Measurements from ENCODE around the gene CDK19.

The CDK19 gene

DNA sequence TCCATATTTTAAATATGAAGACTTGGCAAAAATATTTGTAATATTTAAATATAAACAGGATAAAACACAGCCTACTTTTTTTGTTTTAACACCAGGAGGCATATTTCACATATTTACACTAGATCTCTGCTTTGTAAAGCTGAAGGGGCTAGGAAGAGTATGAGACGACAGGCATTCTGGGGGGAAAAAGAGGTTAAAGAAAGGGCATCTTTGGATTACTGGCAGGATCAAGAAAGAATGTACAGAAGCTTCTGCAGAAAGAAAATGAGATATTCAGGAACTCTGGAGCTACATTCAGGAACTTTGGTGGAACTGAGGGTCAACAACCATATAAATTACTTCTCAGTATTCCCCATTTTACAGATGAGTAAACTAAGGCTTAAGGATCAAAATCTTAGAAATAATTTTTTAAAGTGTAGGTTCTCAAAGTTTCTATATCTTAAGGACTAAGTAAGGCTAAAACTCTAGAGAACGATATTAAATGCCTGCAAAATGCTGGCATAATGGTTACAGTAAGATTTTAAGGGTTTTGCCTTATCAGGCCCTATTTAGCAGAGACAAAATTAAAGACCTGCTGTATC lies 156.5 kb downstream of the CDK19 start:
- DNase-seq (ENCODE audit: low spot score): no peak

- DNase-seq (ENCODE audit: low spot score): no peak
These were observed 158.8 kb downstream of the CDK19 start for GRCh38 chr6:110656492-110656891.

GRCh38 chr6:110655821-110656220 lies 159.4 kb downstream of the CDK19 start:
- DNase-seq (ENCODE audit: low spot score): no peak

DNA sequence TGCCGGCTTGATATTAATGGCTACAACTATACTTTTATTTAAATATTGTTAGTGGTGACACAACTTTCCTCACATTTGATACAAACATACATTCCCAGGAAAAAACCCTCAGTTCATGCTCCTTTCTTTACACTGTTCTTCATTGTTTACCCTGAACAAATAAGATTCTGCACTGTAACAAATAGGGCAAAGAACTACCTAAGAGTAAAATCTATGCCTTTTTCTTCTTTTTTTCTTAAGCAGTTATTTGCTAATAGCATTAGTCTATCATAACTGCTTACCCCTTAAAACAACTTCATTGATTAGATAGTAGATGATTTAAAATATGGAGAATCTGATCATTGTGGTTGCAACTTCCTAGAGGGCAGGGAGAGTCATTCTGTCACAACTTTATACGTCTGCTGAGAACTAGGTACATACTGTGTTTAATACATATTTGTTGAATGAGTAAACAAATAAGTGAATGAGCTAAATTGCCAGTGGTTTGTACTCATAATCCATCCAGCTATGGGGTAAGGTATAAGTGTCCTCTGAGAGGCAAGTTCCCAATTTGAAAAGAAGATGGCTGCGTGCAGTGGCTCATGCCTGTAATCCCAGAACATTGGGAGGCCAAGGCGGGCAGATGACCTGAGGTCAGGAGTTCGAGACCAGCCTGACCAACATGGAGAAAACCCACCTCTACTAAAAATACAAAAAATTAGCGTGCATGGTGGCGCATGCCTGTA lies 161.0 kb downstream of the CDK19 start:
- no peak for DNase-seq (ENCODE audit: low spot score)

- DNase-seq (ENCODE audit: low spot score): no peak
These were observed 161.9 kb downstream of the CDK19 start for GRCh38 chr6:110653381-110653780.

GRCh38 chr6:110652520-110652919 lies 162.7 kb downstream of the CDK19 start:
- no peak for DNase-seq (ENCODE audit: low spot score)

- DNase-seq (ENCODE audit: low spot score): no peak
These were observed 164.5 kb downstream of the CDK19 start for GRCh38 chr6:110650755-110651154.

DNA sequence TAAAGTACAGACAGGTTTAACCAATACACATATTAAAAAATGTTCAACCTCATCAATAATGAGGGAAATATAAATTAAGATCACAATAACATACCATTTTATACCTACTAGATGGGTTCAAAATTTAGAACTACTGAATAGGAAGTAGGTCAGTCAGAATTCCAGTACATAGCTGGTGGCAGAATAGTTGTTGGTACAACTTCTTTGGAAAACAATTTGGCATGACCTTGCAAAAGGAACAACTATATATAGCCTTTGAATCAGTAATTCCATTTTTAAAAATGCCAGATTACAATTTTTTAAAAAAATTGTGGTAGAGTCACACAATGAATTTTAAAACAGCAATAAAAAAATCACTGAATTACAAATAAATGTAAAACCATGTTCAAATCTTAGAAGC lies 165.6 kb downstream of the CDK19 start:
- DNase-seq (ENCODE audit: low spot score): no peak

- peak; percentile 49 for DNase-seq (ENCODE audit: low spot score)
These were observed 168.0 kb downstream of the CDK19 start for GRCh38 chr6:110646951-110647910.

- DNase-seq (ENCODE audit: low spot score): no peak
These were observed 168.9 kb downstream of the CDK19 start for GRCh38 chr6:110646419-110646698.

DNA sequence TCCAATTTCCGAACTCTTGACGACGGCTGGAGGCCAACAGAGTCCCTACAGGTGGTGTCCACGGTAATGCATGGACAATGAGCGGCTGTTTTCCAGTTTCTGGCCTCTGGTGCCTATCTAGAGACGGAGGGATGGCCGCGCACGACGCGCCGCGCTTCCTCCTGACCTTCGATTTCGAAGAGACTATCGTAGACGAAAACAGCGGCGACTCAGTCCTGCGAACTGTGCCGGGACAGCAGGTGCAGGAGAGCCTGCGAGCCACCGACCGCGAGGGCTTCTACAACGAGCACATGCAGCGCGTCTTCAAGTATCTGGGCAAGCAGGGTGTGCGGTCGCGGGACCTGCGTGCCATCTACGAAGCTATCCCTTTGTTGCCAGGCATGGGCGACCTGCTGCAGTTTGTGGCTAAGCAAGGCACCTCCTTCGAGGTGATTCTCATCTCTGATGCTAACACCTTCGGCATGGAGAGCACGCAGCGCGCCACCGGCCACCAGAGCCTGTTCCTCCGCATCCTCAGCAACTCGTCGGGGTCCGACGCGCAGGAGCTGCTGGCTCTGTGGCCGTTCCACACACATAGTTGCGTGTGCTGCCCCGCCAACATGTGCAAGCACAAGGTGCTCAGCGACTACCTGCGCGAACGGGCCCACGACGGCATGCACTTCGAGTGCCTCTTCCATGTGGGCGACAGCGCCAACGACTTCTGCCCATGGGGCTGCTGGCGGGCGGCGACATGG lies 169.4 kb downstream of the CDK19 start:
- DNase-seq (ENCODE audit: low spot score): no peak

DNA sequence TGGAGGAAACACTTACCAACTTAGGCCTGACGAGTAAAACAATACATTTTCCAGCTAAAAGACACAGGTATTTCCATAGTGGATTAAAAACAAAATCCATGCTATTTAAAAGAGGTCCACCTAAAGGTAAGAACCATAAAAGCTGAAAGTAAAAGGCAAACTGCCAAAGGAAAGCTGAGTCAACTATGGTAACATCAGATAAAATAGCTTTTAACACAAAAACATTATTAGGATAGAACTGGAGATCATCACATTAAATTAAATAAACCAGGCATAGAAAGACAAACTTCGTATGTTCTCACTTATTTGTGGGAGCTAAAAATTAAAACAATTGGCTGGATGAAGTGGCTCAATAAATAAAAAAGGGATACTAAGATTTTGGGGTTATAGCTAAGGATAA lies 172.1 kb downstream of the CDK19 start:
- no peak for DNase-seq (ENCODE audit: low spot score)

DNA sequence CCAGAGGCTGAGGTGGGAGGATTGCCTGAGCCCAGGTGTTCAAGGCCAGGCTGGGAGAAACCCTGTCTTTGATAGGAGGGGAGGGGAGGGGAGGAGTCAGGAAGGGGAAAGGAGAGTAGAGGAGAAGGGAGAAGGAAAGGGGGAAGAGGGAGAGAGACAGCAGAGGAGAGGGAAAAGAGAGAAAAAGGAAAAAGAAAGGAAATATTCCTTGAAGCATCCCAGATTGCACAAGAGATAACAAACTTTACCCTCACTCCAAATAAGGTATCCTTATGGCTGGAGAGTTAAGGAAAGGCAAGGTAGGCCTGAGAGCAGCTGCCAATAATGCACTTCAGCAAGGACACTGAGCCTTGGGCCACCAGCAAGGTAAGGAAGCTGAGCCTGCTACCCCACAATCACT lies 172.6 kb downstream of the CDK19 start:
- DNase-seq (ENCODE audit: low spot score): no peak

GRCh38 chr6:110636781-110637180 lies 178.5 kb downstream of the CDK19 start:
- DNase-seq (ENCODE audit: low spot score): no peak

DNA sequence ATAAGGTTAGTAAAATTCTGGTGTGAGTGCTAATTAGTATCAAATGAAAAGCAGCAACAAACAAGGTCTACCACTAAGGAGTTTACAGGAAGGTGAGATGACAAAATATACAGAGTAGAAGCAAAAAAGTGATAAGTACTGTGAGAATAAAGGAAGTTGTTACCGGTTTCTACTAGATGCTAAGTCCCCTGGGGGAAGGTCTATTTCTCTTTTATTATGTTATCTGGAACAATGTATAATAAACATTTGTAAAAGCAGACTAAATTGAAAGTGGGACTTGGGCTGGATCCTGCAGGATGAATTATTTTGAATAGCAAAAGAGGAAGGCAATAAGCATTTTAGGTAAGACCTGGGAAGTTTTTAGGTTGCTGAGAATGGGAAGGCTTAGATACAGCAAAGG lies 180.2 kb downstream of the CDK19 start:
- no peak for DNase-seq (ENCODE audit: low spot score)

GRCh38 chr6:110633731-110634213 lies 181.5 kb downstream of the CDK19 start:
- no peak for DNase-seq (ENCODE audit: low spot score)

GRCh38 chr6:110629153-110629552 lies 186.1 kb downstream of the CDK19 start:
- DNase-seq (ENCODE audit: low spot score): no peak

GRCh38 chr6:110628330-110628729 lies 186.9 kb downstream of the CDK19 start:
- no peak for DNase-seq (ENCODE audit: low spot score)

DNA sequence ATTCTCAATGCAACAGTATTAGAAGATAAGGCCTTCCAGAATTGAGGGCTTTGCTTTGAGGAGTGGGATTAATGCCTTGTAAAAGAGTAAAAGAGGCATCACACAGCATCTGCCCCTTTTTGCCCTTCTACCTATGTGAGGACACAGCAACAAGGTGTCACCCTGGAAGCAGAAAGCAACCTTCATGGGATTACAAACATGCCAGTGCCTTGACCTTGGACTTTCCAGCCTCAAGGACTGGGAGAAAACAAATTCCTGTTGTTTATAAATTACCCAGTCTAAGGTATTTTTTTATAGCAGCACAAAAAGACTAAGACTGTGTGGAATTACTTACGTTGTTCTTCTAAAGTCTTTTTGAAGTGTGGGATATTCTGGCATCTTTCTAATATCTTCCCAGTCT lies 188.8 kb downstream of the CDK19 start:
- DNase-seq (ENCODE audit: low spot score): no peak

- DNase-seq (ENCODE audit: low spot score): no peak
These were observed 189.4 kb downstream of the CDK19 start for GRCh38 chr6:110625883-110626282.

DNA sequence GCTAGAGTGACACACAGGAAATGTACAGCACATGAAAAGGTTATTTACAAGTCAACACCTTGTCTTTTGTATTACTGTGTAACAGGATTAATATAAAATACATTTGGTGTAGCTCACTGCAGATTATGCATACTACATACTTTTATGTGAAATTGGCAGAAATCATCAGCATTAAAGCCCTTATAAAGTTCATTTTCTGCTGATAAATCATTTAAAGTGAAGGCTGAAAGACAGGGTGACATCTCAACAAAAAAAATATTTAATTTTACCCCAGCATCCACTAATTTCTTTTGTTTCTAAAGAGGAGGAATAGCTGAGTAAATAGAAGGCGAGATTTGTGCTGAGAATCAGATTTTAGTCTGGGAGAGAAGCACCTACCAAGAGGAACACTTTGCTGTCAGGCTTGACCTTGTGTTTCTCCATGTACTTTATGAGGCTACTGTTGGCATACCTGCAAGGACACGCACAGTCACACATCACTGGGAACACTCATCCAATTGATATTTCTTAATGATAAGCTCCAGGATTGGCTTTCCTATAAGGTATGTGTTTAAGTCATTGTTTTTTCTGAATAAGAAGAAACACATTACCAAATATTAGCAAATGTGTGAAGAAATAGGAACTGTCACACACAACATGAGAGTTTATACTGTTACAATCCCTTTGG lies 192.2 kb downstream of the CDK19 start:
- DNase-seq (ENCODE audit: low spot score): no peak

GRCh38 chr6:110621061-110621460 lies 194.2 kb downstream of the CDK19 start:
- no peak for DNase-seq (ENCODE audit: low spot score)
